Parathyroid adenoma (tissue), 2 donors: ENCODE results near the gene PPARA.

Experiments
- H2AFZ ChIP-seq: fragments of 300-600 bp; sonication (generic); one replicate; pipeline ENCODE4 v1.7.0; 2017; ENCODE audit warnings: antibody characterized with exemption, mild to moderate bottlenecking
- H3K27ac ChIP-seq: fragments of 300-600 bp; sonication (generic); one replicate; pipeline ENCODE4 v1.7.0; 2017
- H3K27me3 ChIP-seq: fragments of 300-600 bp; sonication (generic); one replicate; pipeline ENCODE4 v1.7.0; 2017; ENCODE audit warnings: low read length; ENCODE audit not compliant: control insufficient read depth, insufficient read depth
- H3K36me3 ChIP-seq: fragments of 300-600 bp; sonication (generic); one replicate; pipeline ENCODE4 v1.7.0; 2017; ENCODE audit warnings: low read length; ENCODE audit not compliant: control insufficient read depth, insufficient read depth
- H3K4me1 ChIP-seq: fragments of 300-600 bp; sonication (generic); one replicate; pipeline ENCODE4 v1.7.0; 2017; ENCODE audit warnings: control low read depth
- H3K4me2 ChIP-seq: fragments of 300-600 bp; sonication (generic); one replicate; pipeline ENCODE4 v1.7.0; 2017; ENCODE audit warnings: low read length
- H3K4me3 ChIP-seq: fragments of 300-600 bp; sonication (generic); one replicate; pipeline ENCODE4 v1.7.0; 2017; ENCODE audit warnings: low read depth, low read length
- H3K79me2 ChIP-seq: fragments of 300-600 bp; sonication (generic); one replicate; pipeline ENCODE4 v1.7.0; 2017; ENCODE audit warnings: control low read depth
- H3K9ac ChIP-seq: fragments of 300-600 bp; sonication (generic); one replicate; pipeline ENCODE4 v1.7.0; 2017; ENCODE audit warnings: mild to moderate bottlenecking
- H3K9me3 ChIP-seq: fragments of 300-600 bp; sonication (generic); one replicate; pipeline ENCODE4 v1.7.0; 2017; ENCODE audit warnings: low read length; ENCODE audit not compliant: control insufficient read depth
- CTCF ChIP-seq: fragments of 300-600 bp; sonication (generic); IDR thresholded peaks from one replicate; pipeline ENCODE4 v1.7.0; 2017; ENCODE audit warnings: antibody characterized with exemption, mild to moderate bottlenecking
- donor health status: primary hyperparathyroidism.

Gene PPARA

GRCh38 chr22:46150034-46150654, at the start of gene PPARA:
TSS of gene PPARA (plus strand) at chr22:46150526. CDS start at chr22:46198384, 47,858 bp downstream.
- H3K4me2 ChIP-seq, result peak within 1 kb of the TSS; percentile 99
- no peaks in the 10 kb centered on the region for H3K27me3 ChIP-seq
- no peaks in the 10 kb centered on the region for H3K9me3 ChIP-seq
- no peak within 1 kb of the TSS for H3K9ac ChIP-seq
- peak within 1 kb of the TSS; percentile 68 for H2AFZ ChIP-seq
- no peaks in the 10 kb centered on the region for H3K36me3 ChIP-seq
- peak within 1 kb of the TSS; percentile 92 for H3K4me3 ChIP-seq
- peak within 1 kb of the TSS; percentile 80 for H3K27ac ChIP-seq
- TF ChIP-seq CTCF, result no peak
- peaks cover 7% of the 10 kb centered on the region for H3K4me1 ChIP-seq
- no peaks in the 10 kb centered on the region for H3K79me2 ChIP-seq

- H2AFZ ChIP-seq, result no peak overlapping the region
- H3K4me2 ChIP-seq, result no peak overlapping the region
- no peaks in the 10 kb centered on the region for H3K4me1 ChIP-seq
- H3K9ac ChIP-seq, result no peak overlapping the region
- no peak overlapping the region for H3K27ac ChIP-seq
- no peaks in the 10 kb centered on the region for H3K27me3 ChIP-seq
- H3K36me3 ChIP-seq, result no peaks in the 10 kb centered on the region
- peaks cover 3% of the 10 kb centered on the region for H3K79me2 ChIP-seq
- TF ChIP-seq CTCF, result no peak
- H3K4me3 ChIP-seq, result no peak overlapping the region
- H3K9me3 ChIP-seq, result no peaks in the 10 kb centered on the region
Measured at GRCh38 chr22:46102159-46102558, 48.2 kb upstream of the PPARA start.

GRCh38 chr22:46102752-46103151, 47.6 kb upstream of the PPARA start:
- no peak overlapping the region for H3K4me2 ChIP-seq
- H3K9me3 ChIP-seq, result no peaks in the 10 kb centered on the region
- H2AFZ ChIP-seq, result no peak overlapping the region
- no peak overlapping the region for H3K4me3 ChIP-seq
- no peaks in the 10 kb centered on the region for H3K27me3 ChIP-seq
- H3K36me3 ChIP-seq, result no peaks in the 10 kb centered on the region
- H3K79me2 ChIP-seq, result peaks cover 3% of the 10 kb centered on the region
- H3K4me1 ChIP-seq, result no peaks in the 10 kb centered on the region
- TF ChIP-seq CTCF, result no peak
- no peak overlapping the region for H3K27ac ChIP-seq
- no peak overlapping the region for H3K9ac ChIP-seq

- no peak overlapping the region for H2AFZ ChIP-seq
- no peaks in the 10 kb centered on the region for H3K36me3 ChIP-seq
- no peaks in the 10 kb centered on the region for H3K4me1 ChIP-seq
- no peaks in the 10 kb centered on the region for H3K9me3 ChIP-seq
- H3K9ac ChIP-seq, result no peak overlapping the region
- TF ChIP-seq CTCF, result no peak
- no peak overlapping the region for H3K4me2 ChIP-seq
- H3K79me2 ChIP-seq, result peaks cover 3% of the 10 kb centered on the region
- H3K27ac ChIP-seq, result no peak overlapping the region
- H3K4me3 ChIP-seq, result no peak overlapping the region
- H3K27me3 ChIP-seq, result no peaks in the 10 kb centered on the region
Measured at GRCh38 chr22:46103181-46103580, 47.1 kb upstream of the PPARA start.

- no peaks in the 10 kb centered on the region for H3K9me3 ChIP-seq
- H3K79me2 ChIP-seq, result peaks cover under 1% of the 10 kb centered on the region
- no peak overlapping the region for H2AFZ ChIP-seq
- no peak overlapping the region for H3K27ac ChIP-seq
- H3K4me1 ChIP-seq, result no peaks in the 10 kb centered on the region
- no peak overlapping the region for H3K4me2 ChIP-seq
- H3K9ac ChIP-seq, result no peak overlapping the region
- no peaks in the 10 kb centered on the region for H3K27me3 ChIP-seq
- no peak overlapping the region for H3K4me3 ChIP-seq
- H3K36me3 ChIP-seq, result no peaks in the 10 kb centered on the region
- TF ChIP-seq CTCF, result no peak
Measured at GRCh38 chr22:46103664-46104063, 46.7 kb upstream of the PPARA start.
